Gastroesophageal sphincter (tissue), 3 donors: Measurements from ENCODE around the gene RAET1L.

Source experiments
- POLR2A ChIP-seq, 2 donors: fragments of 450-650 bp; IDR thresholded peaks; one replicate each; pipeline ENCODE4 v1.6.1; 2017; ENCODE audit warnings: antibody characterized with exemption in 2 of 2, mild to moderate bottlenecking in 2 of 2, moderate library complexity in 1 of 2
- TF ChIP-seq, protein P1 (sequence below), 4 experiments: fragments of 200-600 bp in 2 of 4; fragments of 450-650 bp in 2 of 4; sonication (generic) in 1 of 4; IDR thresholded peaks; one replicate each; pipeline ENCODE4 v1.5.1; 2017 to 2019; ENCODE audit warnings: antibody characterized with exemption in 4 of 4, mild to moderate bottlenecking in 2 of 4, moderate library complexity in 2 of 4

- TF ChIP-seq, protein P1, sequence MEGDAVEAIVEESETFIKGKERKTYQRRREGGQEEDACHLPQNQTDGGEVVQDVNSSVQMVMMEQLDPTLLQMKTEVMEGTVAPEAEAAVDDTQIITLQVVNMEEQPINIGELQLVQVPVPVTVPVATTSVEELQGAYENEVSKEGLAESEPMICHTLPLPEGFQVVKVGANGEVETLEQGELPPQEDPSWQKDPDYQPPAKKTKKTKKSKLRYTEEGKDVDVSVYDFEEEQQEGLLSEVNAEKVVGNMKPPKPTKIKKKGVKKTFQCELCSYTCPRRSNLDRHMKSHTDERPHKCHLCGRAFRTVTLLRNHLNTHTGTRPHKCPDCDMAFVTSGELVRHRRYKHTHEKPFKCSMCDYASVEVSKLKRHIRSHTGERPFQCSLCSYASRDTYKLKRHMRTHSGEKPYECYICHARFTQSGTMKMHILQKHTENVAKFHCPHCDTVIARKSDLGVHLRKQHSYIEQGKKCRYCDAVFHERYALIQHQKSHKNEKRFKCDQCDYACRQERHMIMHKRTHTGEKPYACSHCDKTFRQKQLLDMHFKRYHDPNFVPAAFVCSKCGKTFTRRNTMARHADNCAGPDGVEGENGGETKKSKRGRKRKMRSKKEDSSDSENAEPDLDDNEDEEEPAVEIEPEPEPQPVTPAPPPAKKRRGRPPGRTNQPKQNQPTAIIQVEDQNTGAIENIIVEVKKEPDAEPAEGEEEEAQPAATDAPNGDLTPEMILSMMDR (IDR thresholded peaks at IDR 0.05), result no peak
- no peak for TF ChIP-seq POLR2A (IDR thresholded peaks at IDR 0.05)
These were observed 21.1 kb downstream of the RAET1L start for GRCh38 chr6:150004101-150004782.
